K562 (cell line): Measurements from ENCODE around the gene MAD1L1. TPM values are rescaled to one million over a fixed set of nuclear protein-coding genes. Genes with fewer than 3 reads are reported as not detected.

Experiments used
- ATAC-seq: fragments of 200-7000 bp; cut with Tn5 transposase; 3 replicates; pipeline ENCODE4 v1.9.1; 2020; ENCODE audit warnings: moderate library complexity
- BruUV-seq: library from RNA; stranded (reverse); fragments of 400-500 nt; replicated peaks from 2 replicates; lab custom pipeline; 2021; lab: Mats Ljungman, UMichigan
- CTCF ChIA-PET: fragments of 300-600 bp; formaldehyde crosslinking; extraction: SDS; loops from one replicate; lab custom pipeline; 2021; ENCODE audit warnings: low intra/inter-chr PET ratio; lab: Yijun Ruan, JAX
- POLR2A ChIA-PET: fragments of 300-600, 350-650 bp; sonication (Branson Sonifier 250); formaldehyde crosslinking; extraction: SDS; loops from one replicate; lab custom pipeline; 2021; ENCODE audit warnings: antibody characterized with exemption, inconsistent platforms; lab: Yijun Ruan, JAX
- DNase-seq, 4 experiments: peaks; one replicate each; pipeline versions ENCODE4 v3.0.0 to v3.0.0-alpha.2; 2011 to 2018; ENCODE audit warnings: low spot score in 3 of 4, mixed read lengths in 3 of 4; ENCODE audit errors: extremely low read depth in 1 of 4
- FAIRE-seq: peaks from 2 replicates; lab custom pipeline; 2011; peaks lifted over from hg19 to GRCh38; lab: Jason Lieb, UNC
- H2AFZ ChIP-seq: 2 replicates; pipeline ENCODE4 v1.6.0; 2011; ENCODE audit warnings: low read depth, low read length, control low read depth, inconsistent platforms
- H3K27ac ChIP-seq: fragments of 200-600 bp; 3 replicates; pipeline ENCODE4 v1.8.0; 2011; ENCODE audit warnings: low read depth, mild to moderate bottlenecking, control low read depth, inconsistent platforms, low read length, moderate library complexity, mixed read lengths; ENCODE audit errors: extremely low read depth
- H3K27me3 ChIP-seq, 2 experiments: fragments of 300-600 bp in 1 of 2; 2 replicates in 1 of 2; 3 replicates in 1 of 2; pipeline versions ENCODE4 v1.6.0 to v1.8.0; 2011; ENCODE audit warnings: inconsistent platforms in 2 of 2, low read length in 2 of 2, mild to moderate bottlenecking in 1 of 2, mixed read lengths in 1 of 2, moderate library complexity in 1 of 2; ENCODE audit not compliant: control insufficient read depth in 2 of 2, insufficient read depth in 2 of 2
- H3K36me3 ChIP-seq: fragments of 300-600 bp; 3 replicates; pipeline ENCODE4 v1.8.0; 2011; ENCODE audit warnings: mild to moderate bottlenecking, low read length, inconsistent platforms; ENCODE audit not compliant: control insufficient read depth, insufficient read depth
- H3K4me1 ChIP-seq, 2 experiments: fragments of 200-600 bp in 1 of 2; replicated peaks in 1 of 2; 2 replicates in 1 of 2; 3 replicates in 1 of 2; pipeline versions ENCODE4 v1.5.1 to v1.8.0; 2011; ENCODE audit warnings: inconsistent platforms in 2 of 2, low read length in 2 of 2, mild to moderate bottlenecking in 1 of 2, mixed read lengths in 1 of 2, moderate library complexity in 1 of 2; ENCODE audit not compliant: control insufficient read depth in 2 of 2, insufficient read depth in 2 of 2
- H3K4me2 ChIP-seq: 2 replicates; pipeline ENCODE4 v1.6.1; 2011; ENCODE audit warnings: low read length, control low read depth, inconsistent platforms, mixed read lengths; ENCODE audit not compliant: insufficient read depth
- H3K4me3 ChIP-seq: fragments of 200-600 bp; sonication (generic), shearing (Covaris generic); 2 replicates; pipeline ENCODE4 v1.5.1; 2016; ENCODE audit warnings: control low read depth, inconsistent platforms
- H3K79me2 ChIP-seq: fragments of 200-600 bp; 3 replicates; pipeline ENCODE4 v1.8.0; 2011; ENCODE audit warnings: low read length, inconsistent platforms; ENCODE audit not compliant: control insufficient read depth, insufficient read depth
- H3K9ac ChIP-seq, 2 experiments: 2 replicates each; pipeline versions ENCODE4 v1.6.0 to v1.6.1; 2011; ENCODE audit warnings: low read depth in 2 of 2, low read length in 2 of 2, control low read depth in 1 of 2, inconsistent platforms in 1 of 2, mild to moderate bottlenecking in 1 of 2, mixed read lengths in 1 of 2; ENCODE audit not compliant: insufficient read depth in 1 of 2
- H3K9me1 ChIP-seq: one replicate; pipeline ENCODE4 v1.6.0; 2011; ENCODE audit warnings: inconsistent platforms, mild to moderate bottlenecking, low read length, moderate library complexity; ENCODE audit not compliant: control insufficient read depth, insufficient read depth
- H3K9me3 ChIP-seq: replicated peaks from 2 replicates; pipeline ENCODE4 v1.5.1; 2011; ENCODE audit warnings: low read depth, low read length, inconsistent platforms; ENCODE audit not compliant: control insufficient read depth, insufficient read depth
- H4K20me1 ChIP-seq: replicated peaks from 2 replicates; pipeline ENCODE4 v1.6.1; 2011; ENCODE audit warnings: low read length, inconsistent platforms, mixed read lengths; ENCODE audit not compliant: control insufficient read depth, insufficient read depth
- CREM ChIP-seq: IDR thresholded peaks from 2 replicates; pipeline ENCODE4 v1.6.1; 2014; ENCODE audit warnings: antibody characterized with exemption, low read depth
- ETV1 ChIP-seq: fragments of 450-650 bp; conservative IDR thresholded peaks from 2 replicates; pipeline ENCODE4 v1.6.1; 2016; ENCODE audit warnings: missing genetic modification characterization, control low read depth, low read depth, missing compliant biosample characterization
- KLF6 ChIP-seq: fragments of 250-450 bp; sonication (Bioruptor Pico); IDR thresholded peaks from 2 replicates; pipeline ENCODE4 v1.4.0; 2020; ENCODE audit warnings: mild to moderate bottlenecking, moderate library complexity, borderline replicate concordance
- MYBL2 ChIP-seq, 2 experiments: fragments of 450-650 bp in 1 of 2; sonication (generic) in 1 of 2; formaldehyde crosslinking in 1 of 2; IDR thresholded peaks; 2 replicates each; pipeline versions ENCODE4 v1.6.1 to v1.8.1; 2017 to 2022; ENCODE audit warnings: borderline replicate concordance in 1 of 2, inconsistent platforms in 1 of 2, low read depth in 1 of 2, mild to moderate bottlenecking in 1 of 2, missing genetic modification reagents in 1 of 2, moderate library complexity in 1 of 2
- NRF1 ChIP-seq, 2 experiments: fragments of 450-650 bp; IDR thresholded peaks in 1 of 2; conservative IDR thresholded peaks in 1 of 2; 2 replicates each; pipeline ENCODE4 v1.6.1; 2014; ENCODE audit warnings: mild to moderate bottlenecking in 2 of 2
- PATZ1 ChIP-seq: fragments of 250-450 bp; sonication (Bioruptor Pico); IDR thresholded peaks from 2 replicates; pipeline ENCODE4 v1.5.0; 2020; ENCODE audit warnings: mild to moderate bottlenecking, borderline replicate concordance
- ZC3H4 ChIP-seq: sonication (generic); formaldehyde crosslinking; IDR thresholded peaks from 2 replicates; pipeline ENCODE4 v1.9.0; 2021; ENCODE audit warnings: missing genetic modification reagents, borderline replicate concordance
- ZNF589 ChIP-seq: fragments of 200-800 bp; sonication (Bioruptor generic); IDR thresholded peaks from 2 replicates; pipeline ENCODE4 v1.6.1; 2016; ENCODE audit warnings: low read depth, missing genetic modification characterization, missing compliant biosample characterization
- ZNF780A ChIP-seq: fragments of 250-450 bp; sonication (Bioruptor Pico); IDR thresholded peaks from 2 replicates; pipeline ENCODE4 v1.5.0; 2021; ENCODE audit warnings: mild to moderate bottlenecking
- WGBS: fragments of 100-300 bp; shearing (Covaris generic); methylation state at CpG from one replicate; pipeline ENCODE4 v1.1.6; 2016; ENCODE audit warnings: low coverage, mixed read lengths; ENCODE audit not compliant: insufficient coverage; ENCODE audit errors: missing lambda C conversion rate; 5-methylcytosine and 5-hydroxymethylcytosine counted together
- in situ Hi-C: fragments of 300-500 bp; cut with MboI; formaldehyde crosslinking; loops from 4 replicates; pipeline ENCODE4 v1.15.0; 2018; ENCODE audit warnings: inconsistent platforms, mixed read lengths
- intact Hi-C: fragments of 100-400 bp; cut with micrococcal nuclease; formaldehyde crosslinking; loops from 2 replicates; pipeline ENCODE4 v1.14.2; 2022
- polyA plus RNA-seq, 8 experiments: library from polyadenylated mRNA; depleted of rRNA in 4 of 8; stranded (reverse) in 5 of 8; unstranded in 3 of 8; fragments of >200 nt; fragmentation: Nextera tagmentation in 2 of 8; fragmentation: Illumina TruSeq in 1 of 8; extraction: Ambion mirVana in 2 of 8; extraction: Trizol in 1 of 8; gene quantifications; 2 replicates each; pipeline versions ENCODE4 v1.2.1 to v1.2.3, GENCODE V29; 2011 to 2014; ENCODE audit warnings: inconsistent platforms in 1 of 8, missing spikeins in 1 of 8
- total RNA-seq, 7 experiments: library from RNA; depleted of rRNA in 6 of 7; stranded (reverse); fragments of >200 nt in 6 of 7; fragmentation: Illumina TruSeq in 2 of 7; extraction: Trizol in 2 of 7; gene quantifications; 2 replicates each; pipeline versions ENCODE4 v1.2.1 to v1.2.3, GENCODE V29; 2011 to 2021; ENCODE audit warnings: low replicate concordance in 1 of 7

Gene MAD1L1
- total and polyA plus RNA-seq, 9 of the 15 experiments (the other 6 are each of a cell fraction or from before 2014, with no cell fraction given) = 1.7 to 89.7 (median 18.0) TPM

- TF ChIP-seq NRF1 (conservative IDR thresholded peaks at IDR 0.05 in 1 of 2, IDR thresholded peaks at IDR 0.05 in 1 of 2) (peak; percentile 36 to 38; a peak in 2 of 4 replicates), MYBL2 (IDR thresholded peaks at IDR 0.05; ENCODE audit: low read depth) (no peak), MYBL2 (CRISPR knock-in tag; IDR thresholded peaks at IDR 0.05; ENCODE audit: borderline replicate concordance) (no peak), ZNF589 (CRISPR knock-in tag) (0 out of 2 replicates have a peak, but pooled peaks have one; percentile 46), ETV1 (tag) (peak; percentile 32)
Observed at GRCh38 chr7:2079332-2080059, 153.2 kb downstream of the MAD1L1 start (continued).

- POLR2A ChIA-PET = interaction anchor here (1.3 kb wide), 1 partner anchor 26 kb away, joined by 3 read pairs; no protein-coding TSS in a partner anchor
- WGBS = 93% methylated on average over 8 of the region's 15 CpGs
- no peaks in the 10 kb centered on the region for H3K79me2 ChIP-seq
- CTCF ChIA-PET = no interaction called here
- peaks cover 4% of the 10 kb centered on the region; the same call in 2 of the 3 replicates for H3K36me3 ChIP-seq
- no peak overlapping the region; the same call in 1 of the 3 replicates for H3K27ac ChIP-seq
- H3K9me3 ChIP-seq = no peaks in the 10 kb centered on the region
- no peak for DNase-seq
- intact Hi-C loops = no loop called here
- TF ChIP-seq ZNF780A (no peak), CREM (no peak), ZC3H4 (CRISPR knock-in tag) (no peak), PATZ1 (CRISPR knock-in tag) (no peak), KLF6 (no peak)
- in situ Hi-C loops = no loop called here
- ATAC-seq = no peak
- H2AFZ ChIP-seq = no peak overlapping the region
- no peak for FAIRE-seq
- no TSS peak for BruUV-seq
- H3K27me3 ChIP-seq = no peaks in the 10 kb centered on the region
- no peak overlapping the region for H3K4me3 ChIP-seq
- H3K9ac ChIP-seq = peak overlapping the region; percentile 27 to 87; a peak in 2 of 4 replicates
- H4K20me1 ChIP-seq = no peaks in the 10 kb centered on the region
- peak overlapping the region; percentile 61; the same call in 1 of the 2 replicates for H3K4me2 ChIP-seq
- H3K9me1 ChIP-seq = no peaks in the 10 kb centered on the region
- H3K4me1 ChIP-seq = peaks cover 15 to 78% of the 10 kb centered on the region in 2 experiments
Observed at GRCh38 chr7:2078899-2079298, 153.8 kb downstream of the MAD1L1 start.
